Rectal smooth muscle tissue (tissue), 1 donor: Measurements from ENCODE around the gene CARD14.
A peak's percentile ranks its signal among the peaks of the same experiment; 100 is the strongest.

Experiments
- H3K27ac ChIP-seq: one replicate; pipeline ENCODE4 v1.7.0; 2013; ENCODE audit warnings: low read depth, low read length, inconsistent platforms
- H3K27me3 ChIP-seq: one replicate; pipeline ENCODE4 v1.7.0; 2013; ENCODE audit warnings: low read length; ENCODE audit not compliant: control insufficient read depth, insufficient read depth
- H3K36me3 ChIP-seq: one replicate; pipeline ENCODE4 v1.7.0; 2013; ENCODE audit warnings: low read length; ENCODE audit not compliant: control insufficient read depth, insufficient read depth
- H3K4me1 ChIP-seq: one replicate; pipeline ENCODE4 v1.7.0; 2013; ENCODE audit warnings: low read length; ENCODE audit not compliant: control insufficient read depth, insufficient read depth
- H3K4me3 ChIP-seq: one replicate; pipeline ENCODE4 v1.7.0; 2013; ENCODE audit warnings: low read length
- H3K9ac ChIP-seq: one replicate; pipeline ENCODE4 v1.7.0; 2013; ENCODE audit warnings: low read length

CARD14 gene

GRCh38 chr17:80210348-80211108 is 40.7 kb downstream of the CARD14 start:
- Histone ChIP-seq H3K27ac (no peak overlapping the region), H3K27me3 (no peaks in the 10 kb centered on the region), H3K4me1 (no peaks in the 10 kb centered on the region), H3K36me3 (peaks cover 12% of the 10 kb centered on the region), H3K9ac (no peak overlapping the region), H3K4me3 (no peak overlapping the region)

DNA sequence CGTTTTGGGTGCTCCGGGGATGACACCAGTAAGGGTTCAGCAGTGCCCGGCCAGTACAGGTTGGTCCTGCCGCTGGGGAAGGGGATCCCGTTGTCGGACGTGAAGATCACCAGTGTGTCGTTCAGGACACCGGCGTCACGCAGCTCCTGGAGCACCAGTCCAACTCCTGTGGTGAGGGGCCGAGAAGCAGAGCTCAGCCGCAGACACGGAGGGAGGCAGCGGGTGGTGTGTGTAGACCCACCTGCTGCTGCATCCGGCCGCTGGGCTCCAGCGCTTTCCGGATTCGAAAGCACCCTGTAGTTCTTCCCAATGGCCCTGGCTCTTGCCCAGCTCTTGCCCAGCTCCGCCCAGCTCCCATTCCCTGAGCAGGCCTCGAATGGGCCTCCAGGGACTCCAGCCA is 42.3 kb downstream of the CARD14 start:
- H3K36me3 ChIP-seq, result peaks cover 18% of the 10 kb centered on the region
- no peak overlapping the region for H3K4me3 ChIP-seq
- no peak overlapping the region for H3K9ac ChIP-seq
- H3K4me1 ChIP-seq, result no peaks in the 10 kb centered on the region
- H3K27me3 ChIP-seq, result no peaks in the 10 kb centered on the region
- H3K27ac ChIP-seq, result no peak overlapping the region

- Histone ChIP-seq H3K27ac (no peak overlapping the region), H3K9ac (no peak overlapping the region), H3K4me3 (no peak overlapping the region), H3K4me1 (no peaks in the 10 kb centered on the region), H3K27me3 (no peaks in the 10 kb centered on the region), H3K36me3 (peaks cover 22% of the 10 kb centered on the region)
Measured at GRCh38 chr17:80212511-80212910, 42.7 kb downstream of the CARD14 start.

- Histone ChIP-seq H3K4me1 (no peaks in the 10 kb centered on the region), H3K36me3 (peaks cover 23% of the 10 kb centered on the region), H3K4me3 (no peak overlapping the region), H3K9ac (no peak overlapping the region), H3K27ac (no peak overlapping the region), H3K27me3 (no peaks in the 10 kb centered on the region)
Measured at GRCh38 chr17:80212962-80213642, 43.3 kb downstream of the CARD14 start.

GRCh38 chr17:80213643-80213975 is 43.8 kb downstream of the CARD14 start:
- Histone ChIP-seq H3K4me1 (no peaks in the 10 kb centered on the region), H3K4me3 (no peak overlapping the region), H3K36me3 (peaks cover 21% of the 10 kb centered on the region), H3K27me3 (no peaks in the 10 kb centered on the region), H3K9ac (no peak overlapping the region), H3K27ac (no peak overlapping the region)

- H3K4me3 ChIP-seq, result no peak overlapping the region
- H3K36me3 ChIP-seq, result peaks cover 21% of the 10 kb centered on the region
- no peaks in the 10 kb centered on the region for H3K27me3 ChIP-seq
- H3K4me1 ChIP-seq, result no peaks in the 10 kb centered on the region
- H3K27ac ChIP-seq, result no peak overlapping the region
- no peak overlapping the region for H3K9ac ChIP-seq
Measured at GRCh38 chr17:80214012-80214877, 44.4 kb downstream of the CARD14 start.

GRCh38 chr17:80214878-80215210 is 45.0 kb downstream of the CARD14 start:
- no peak overlapping the region for H3K4me3 ChIP-seq
- H3K9ac ChIP-seq, result no peak overlapping the region
- H3K27me3 ChIP-seq, result no peaks in the 10 kb centered on the region
- no peak overlapping the region for H3K27ac ChIP-seq
- H3K4me1 ChIP-seq, result no peaks in the 10 kb centered on the region
- peaks cover 21% of the 10 kb centered on the region for H3K36me3 ChIP-seq

DNA sequence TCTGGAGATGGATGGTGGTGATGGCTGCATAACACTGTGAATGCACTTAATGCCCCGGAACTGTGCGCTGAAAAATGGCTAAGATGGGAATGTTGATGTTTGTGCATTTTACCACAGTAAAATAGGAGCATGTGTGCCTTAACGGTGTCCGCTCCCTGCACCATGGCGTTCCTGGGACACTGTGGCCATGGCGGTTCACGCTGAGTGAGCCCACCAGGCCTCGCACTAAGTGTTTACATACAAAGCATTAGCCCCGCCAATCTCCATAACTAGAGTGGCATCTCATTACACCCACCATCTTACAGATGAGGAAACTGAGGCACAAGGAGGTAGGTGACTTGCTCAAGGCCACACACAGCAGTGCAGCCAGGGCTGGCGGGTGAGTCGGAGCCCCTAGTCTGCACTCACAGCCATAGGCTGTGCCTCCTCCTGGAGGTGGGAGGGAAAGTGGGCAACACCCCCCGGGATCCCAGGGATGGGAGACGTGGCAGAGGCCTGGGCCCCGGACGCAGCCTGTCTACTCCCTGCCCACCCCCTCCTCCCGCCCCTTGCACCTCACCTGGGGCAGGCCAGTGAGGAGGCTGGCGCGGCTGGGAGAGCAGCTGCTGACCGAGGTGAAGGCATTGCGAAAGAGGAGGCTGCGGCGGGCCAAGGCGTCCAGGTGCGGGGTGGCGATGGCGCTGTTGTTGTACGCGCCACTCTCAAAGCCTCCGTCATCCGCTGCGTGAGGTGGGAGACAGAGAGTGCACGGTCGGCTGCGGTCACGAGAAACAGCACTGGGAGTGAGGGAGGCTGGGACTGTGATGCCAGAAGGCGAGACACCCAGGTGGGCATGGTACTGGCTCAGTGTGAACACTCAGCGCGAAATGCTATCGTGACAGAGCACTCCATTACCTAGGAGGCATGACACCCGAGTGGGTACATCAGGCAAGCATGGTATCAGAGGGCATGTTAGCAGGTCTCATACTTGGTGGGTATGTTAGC is 46.9 kb downstream of the CARD14 start:
- Histone ChIP-seq H3K36me3 (peaks cover 15% of the 10 kb centered on the region), H3K27me3 (no peaks in the 10 kb centered on the region)

DNA sequence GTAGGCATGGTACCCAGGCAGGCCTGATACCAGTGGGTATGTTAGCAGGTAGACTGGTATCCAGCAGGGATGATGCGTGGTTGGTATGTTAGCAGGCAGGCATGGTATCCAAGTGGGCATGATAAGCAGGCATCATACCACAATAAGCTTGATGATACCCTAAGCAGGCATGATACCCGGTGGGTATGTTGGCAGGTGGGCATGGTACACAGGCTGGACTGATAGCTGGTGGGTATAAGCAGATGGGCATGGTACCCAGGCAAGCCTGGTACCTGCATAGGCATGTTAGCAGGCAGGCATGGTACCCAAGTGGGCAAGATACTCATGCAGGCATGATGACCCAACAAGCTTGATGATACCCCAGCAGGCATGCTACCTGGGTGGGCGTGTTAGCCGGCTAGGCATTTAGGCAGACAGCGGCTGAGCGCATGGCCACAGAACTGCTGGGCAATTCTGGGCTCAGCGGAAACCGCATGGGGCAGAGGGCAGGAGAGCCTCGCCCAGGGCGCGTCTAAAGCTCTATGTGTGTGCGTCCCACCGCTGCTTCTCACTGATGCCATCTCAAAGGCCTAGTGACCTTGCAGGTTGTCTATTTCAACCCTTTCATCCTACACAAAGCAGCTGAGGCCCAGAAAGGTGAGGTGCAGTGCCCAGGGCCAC is 48.0 kb downstream of the CARD14 start:
- H3K4me3 ChIP-seq, result no peak overlapping the region
- H3K27me3 ChIP-seq, result no peaks in the 10 kb centered on the region
- no peak overlapping the region for H3K27ac ChIP-seq
- H3K4me1 ChIP-seq, result peaks cover 9% of the 10 kb centered on the region
- H3K36me3 ChIP-seq, result peaks cover 11% of the 10 kb centered on the region
- H3K9ac ChIP-seq, result no peak overlapping the region

More for the DNA sequence above, 46.9 kb downstream of the CARD14 start:
- H3K4me1 ChIP-seq, result peaks cover 6% of the 10 kb centered on the region
- H3K4me3 ChIP-seq, result no peak overlapping the region
- H3K27ac ChIP-seq, result no peak overlapping the region
- no peak overlapping the region for H3K9ac ChIP-seq

DNA sequence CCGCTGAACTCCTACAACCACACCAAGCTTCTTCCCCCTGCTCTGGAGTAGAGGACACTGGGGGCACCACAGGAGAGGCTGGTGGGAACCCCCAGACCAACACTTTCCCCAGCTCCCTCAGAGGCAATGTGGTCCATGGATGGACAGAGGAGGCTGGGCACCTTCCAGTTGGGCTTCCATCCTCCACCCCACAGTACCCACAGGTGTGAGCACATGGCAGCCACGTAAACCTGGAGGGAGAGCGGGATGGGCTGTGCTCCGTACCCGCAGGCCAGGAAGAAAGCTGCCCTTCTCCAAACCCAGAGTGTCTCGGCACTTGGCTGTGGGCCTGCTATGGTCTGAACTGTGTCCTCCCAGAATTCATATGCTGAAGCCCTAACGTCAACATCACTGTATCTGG is 48.6 kb downstream of the CARD14 start:
- Histone ChIP-seq H3K4me1 (peaks cover 9% of the 10 kb centered on the region), H3K9ac (no peak overlapping the region)

DNA sequence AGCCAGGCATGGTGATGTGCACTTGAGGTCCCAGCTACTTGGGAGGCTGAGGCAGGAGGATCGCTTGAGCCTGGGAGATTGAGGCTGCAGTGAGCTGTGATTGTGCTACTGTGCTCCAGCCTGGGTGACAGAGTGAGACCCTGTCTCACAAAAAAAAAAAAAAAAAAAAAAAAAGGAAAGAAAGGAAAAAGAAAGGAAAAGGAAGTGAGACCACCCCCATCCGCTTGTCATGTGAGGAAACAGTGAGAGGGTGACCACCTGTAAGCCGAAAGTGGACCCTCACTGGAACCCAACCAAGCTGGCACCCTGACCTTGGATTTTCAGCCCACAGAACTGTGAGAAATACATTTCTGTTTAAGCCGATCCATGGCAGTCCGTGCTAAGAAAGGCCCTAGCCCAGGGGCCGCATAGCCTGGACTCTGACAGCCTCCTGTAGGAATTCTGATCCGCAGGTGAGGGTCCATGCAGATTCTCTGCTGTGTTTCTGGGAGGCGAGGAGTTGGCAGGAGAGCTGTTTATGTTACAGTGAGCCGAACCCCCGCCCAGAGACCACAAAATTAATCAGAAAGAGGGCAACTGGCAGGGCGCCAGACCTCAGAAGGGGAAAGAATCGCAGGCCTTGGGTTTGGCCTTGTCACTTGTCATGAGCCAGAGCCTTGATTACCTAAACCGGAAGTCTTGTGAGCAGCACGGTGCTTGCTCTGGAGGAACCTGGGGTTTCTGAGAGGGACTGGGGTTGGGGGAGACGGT is 49.4 kb downstream of the CARD14 start:
- H3K36me3 ChIP-seq, result peaks cover 11% of the 10 kb centered on the region
- H3K27me3 ChIP-seq, result no peaks in the 10 kb centered on the region
- peaks cover 9% of the 10 kb centered on the region for H3K4me1 ChIP-seq
- peak overlapping the region; percentile 97 for H3K9ac ChIP-seq
- peak overlapping the region; percentile 90 for H3K4me3 ChIP-seq
- peak overlapping the region; percentile 77 for H3K27ac ChIP-seq

More for the DNA sequence above, 48.6 kb downstream of the CARD14 start:
- Histone ChIP-seq H3K27me3 (no peaks in the 10 kb centered on the region), H3K4me3 (no peak overlapping the region), H3K36me3 (peaks cover 11% of the 10 kb centered on the region), H3K27ac (no peak overlapping the region)
